HepG2 (cell line): ENCODE data around the gene STUM. TPM values are rescaled to one million over a fixed set of nuclear protein-coding genes. Genes with fewer than 3 reads are reported as not detected.

ENCODE experiments used
- ATAC-seq: fragments of 200-7000 bp; cut with Tn5 transposase; 3 replicates; pipeline ENCODE4 v1.9.1; 2020; ENCODE audit warnings: mild to moderate bottlenecking, moderate library complexity
- BruUV-seq: library from RNA; stranded (reverse); fragments of 400-500 nt; replicated peaks from 2 replicates; lab custom pipeline; 2021; lab: Mats Ljungman, UMichigan
- CTCF ChIA-PET: fragments of 300-600 bp; formaldehyde crosslinking; extraction: SDS; loops from one replicate; lab custom pipeline; 2021; ENCODE audit warnings: low total read pairs, inconsistent platforms, low intra/inter-chr PET ratio; lab: Yijun Ruan, JAX
- POLR2A ChIA-PET: fragments of 350-600 bp; sonication (Branson Sonifier 250); formaldehyde crosslinking; loops from one replicate; lab custom pipeline; 2020; ENCODE audit warnings: antibody characterized with exemption, inconsistent platforms; lab: Yijun Ruan, JAX
- DNase-seq: peaks from one replicate; pipeline ENCODE4 v3.0.0-alpha.2; 2015; ENCODE audit warnings: low spot score
- FAIRE-seq: peaks from 3 replicates; lab custom pipeline; 2011; peaks lifted over from hg19 to GRCh38; lab: Jason Lieb, UNC
- H2AFZ ChIP-seq: one replicate; pipeline ENCODE4 v1.6.1; 2011; ENCODE audit warnings: low read length, inconsistent platforms
- H3K27ac ChIP-seq: fragments of 300-600 bp; 3 replicates; pipeline ENCODE4 v1.8.0; 2011; ENCODE audit warnings: mixed run types, mild to moderate bottlenecking, mixed read lengths, low read length, inconsistent platforms; ENCODE audit not compliant: insufficient read depth; ENCODE audit errors: extremely low read length
- H3K27me3 ChIP-seq, 2 experiments: fragments of 200-600 bp in 1 of 2; 2 replicates in 1 of 2; 3 replicates in 1 of 2; pipeline versions ENCODE4 v1.6.0 to v1.8.0; 2011; ENCODE audit warnings: low read length in 2 of 2, mild to moderate bottlenecking in 2 of 2, moderate library complexity in 2 of 2, inconsistent platforms in 1 of 2; ENCODE audit not compliant: insufficient read depth in 2 of 2, control insufficient read depth in 1 of 2
- H3K36me3 ChIP-seq, 2 experiments: fragments of 200-600 bp in 1 of 2; replicated peaks in 1 of 2; 2 replicates in 1 of 2; 3 replicates in 1 of 2; pipeline versions ENCODE4 v1.5.1 to v1.8.0; 2011; ENCODE audit warnings: low read length in 2 of 2, inconsistent platforms in 1 of 2; ENCODE audit not compliant: insufficient read depth in 2 of 2, control insufficient read depth in 1 of 2
- H3K4me1 ChIP-seq: 2 replicates; pipeline ENCODE4 v1.5.1; 2012; ENCODE audit warnings: low read length, inconsistent platforms; ENCODE audit not compliant: insufficient read depth
- H3K4me2 ChIP-seq: 2 replicates; pipeline ENCODE4 v1.6.0; 2011; ENCODE audit warnings: low read depth, low read length, inconsistent platforms
- H3K4me3 ChIP-seq, 3 experiments: fragments of 200-600 bp in 1 of 3; sonication (generic), shearing (Covaris generic) in 1 of 3; replicated peaks in 1 of 3; 2 replicates each; pipeline ENCODE4 v1.5.1; 2011 to 2016; ENCODE audit warnings: low read length in 3 of 3, inconsistent platforms in 2 of 3, low read depth in 2 of 3, mild to moderate bottlenecking in 2 of 3, control low read depth in 1 of 3, mixed read lengths in 1 of 3; ENCODE audit not compliant: insufficient read depth in 1 of 3
- H3K79me2 ChIP-seq: one replicate; pipeline ENCODE4 v1.6.1; 2011; ENCODE audit warnings: low read length, inconsistent platforms; ENCODE audit not compliant: insufficient read depth
- H3K9ac ChIP-seq: 2 replicates; pipeline ENCODE4 v1.6.0; 2011; ENCODE audit warnings: mild to moderate bottlenecking, low read depth, low read length, inconsistent platforms; ENCODE audit not compliant: insufficient read depth
- H3K9me3 ChIP-seq: 2 replicates; pipeline ENCODE4 v1.5.1; 2012; ENCODE audit warnings: mild to moderate bottlenecking, low read length
- H4K20me1 ChIP-seq: 2 replicates; pipeline ENCODE4 v1.6.0; 2011; ENCODE audit warnings: inconsistent platforms, mild to moderate bottlenecking, low read length, moderate library complexity; ENCODE audit not compliant: insufficient read depth
- AKNA ChIP-seq: sonication (generic); formaldehyde crosslinking; IDR thresholded peaks from 2 replicates; pipeline ENCODE4 v1.4.0; 2020; ENCODE audit warnings: missing genetic modification reagents, borderline replicate concordance
- CREB3 ChIP-seq: sonication (generic); formaldehyde crosslinking; IDR thresholded peaks from 2 replicates; pipeline ENCODE4 v1.5.0; 2020; ENCODE audit warnings: missing genetic modification reagents
- HMG20A ChIP-seq: IDR thresholded peaks from 2 replicates; pipeline ENCODE4 v1.6.1; 2016; ENCODE audit warnings: borderline replicate concordance
- HOXA7 ChIP-seq: sonication (generic); formaldehyde crosslinking; IDR thresholded peaks from 2 replicates; pipeline ENCODE4 v1.8.1; 2022; ENCODE audit warnings: mild to moderate bottlenecking, missing genetic modification reagents, moderate library complexity
- IRX3 ChIP-seq: sonication (generic); formaldehyde crosslinking; IDR thresholded peaks from 2 replicates; pipeline ENCODE4 v1.8.1; 2023; ENCODE audit warnings: mild to moderate bottlenecking, low read depth, missing genetic modification reagents, borderline replicate concordance
- NFE2 ChIP-seq: sonication (generic); formaldehyde crosslinking; IDR thresholded peaks from 2 replicates; pipeline ENCODE4 v1.4.0; 2020; ENCODE audit warnings: missing genetic modification reagents
- SRF ChIP-seq: IDR thresholded peaks from 2 replicates; pipeline ENCODE4 v1.6.1; 2011; ENCODE audit warnings: mild to moderate bottlenecking, low read depth, low read length, moderate library complexity
- ZEB1 ChIP-seq: IDR thresholded peaks from 2 replicates; pipeline ENCODE4 v1.6.1; 2012; ENCODE audit warnings: mild to moderate bottlenecking, low read depth, inconsistent platforms; ENCODE audit not compliant: insufficient replicate concordance
- ZFAT ChIP-seq: sonication (generic); formaldehyde crosslinking; conservative IDR thresholded peaks from 2 replicates; pipeline ENCODE4 v1.8.1; 2023; ENCODE audit warnings: missing genetic modification reagents, inconsistent platforms
- ZFP82 ChIP-seq: sonication (generic); formaldehyde crosslinking; IDR thresholded peaks from 2 replicates; pipeline ENCODE4 v1.5.1; 2020; ENCODE audit warnings: mild to moderate bottlenecking, missing genetic modification reagents, borderline replicate concordance
- ZNF430 ChIP-seq: sonication (generic); formaldehyde crosslinking; IDR thresholded peaks from 2 replicates; pipeline ENCODE4 v1.9.0; 2021; ENCODE audit warnings: mild to moderate bottlenecking, missing genetic modification reagents
- ZNF546 ChIP-seq: sonication (generic); formaldehyde crosslinking; conservative IDR thresholded peaks from 2 replicates; pipeline ENCODE4 v1.8.1; 2023; ENCODE audit warnings: mild to moderate bottlenecking, missing genetic modification reagents
- ZNF644 ChIP-seq: IDR thresholded peaks from 2 replicates; pipeline ENCODE4 v1.6.1; 2016; ENCODE audit warnings: low read depth
- WGBS: methylation state at CpG from one replicate; pipeline ENCODE4 v1.1.6; 2017; ENCODE audit warnings: low lambda C conversion rate; 5-methylcytosine and 5-hydroxymethylcytosine counted together
- in situ Hi-C: cut with HindIII; loops from 2 replicates; pipeline ENCODE4 v1.10.0; 2017; ENCODE audit warnings: low pct_unique_long_range_greater_than_20kb; ENCODE audit not compliant: extremely low pct_ligation_motif_present
- intact Hi-C: fragments of 100-400 bp; cut with micrococcal nuclease; formaldehyde crosslinking; loops from one replicate; pipeline ENCODE4 v1.10.0; 2022; ENCODE audit not compliant: unreplicated experiment
- polyA plus RNA-seq, 8 experiments: library from polyadenylated mRNA; depleted of rRNA in 3 of 8; stranded (reverse) in 7 of 8; unstranded in 1 of 8; fragments of >200 nt; fragmentation: Illumina TruSeq in 4 of 8; extraction: Trizol in 4 of 8; gene quantifications; 2 replicates each; pipeline versions ENCODE4 v1.2.1 to v1.2.3, GENCODE V29; 2011 to 2016; ENCODE audit warnings: low read depth in 4 of 8, missing spikeins in 1 of 8, mixed read lengths in 1 of 8; ENCODE audit not compliant: insufficient read depth in 1 of 8
- total RNA-seq, 5 experiments: library from RNA; depleted of rRNA; stranded (reverse); fragments of >200 nt; fragmentation: Illumina TruSeq; extraction: Trizol; gene quantifications; 2 replicates each; pipeline ENCODE4 v1.2.3, GENCODE V29; 2016; ENCODE audit warnings: low read depth in 1 of 5

Gene STUM
- total and polyA plus RNA-seq, 2 of the 13 experiments (the other 11 are each of a cell fraction or from before 2014, with no cell fraction given) = not detected

GRCh38 chr1:226651732-226652105 is 103.2 kb downstream of the STUM start:
- DNase-seq (no peak), FAIRE-seq (no peak), ATAC-seq (no peak)
- H3K4me3 ChIP-seq = no peak overlapping the region
- whole genome bisulfite sequencing = 12% methylated on average over 4 of the region's 4 CpGs
- no peak overlapping the region for H2AFZ ChIP-seq
- H3K4me2 ChIP-seq = no peak overlapping the region
- BruUV-seq = no TSS peak
- no peak overlapping the region for H3K27ac ChIP-seq
- ChIA-PET CTCF (no interaction called here), POLR2A (no interaction called here)
- no peaks in the 10 kb centered on the region for H3K79me2 ChIP-seq
- H3K27me3 ChIP-seq = peaks cover 9 to 56% of the 10 kb centered on the region in 2 experiments; a peak in 4 of 5 replicates
- in situ Hi-C loops (no loop called here), intact Hi-C loops (no loop called here)
- H4K20me1 ChIP-seq = no peaks in the 10 kb centered on the region
- H3K4me1 ChIP-seq = no peaks in the 10 kb centered on the region
- TF ChIP-seq ZNF546 (CRISPR knock-in tag) = no peak
- TF ChIP-seq ZNF430 (CRISPR knock-in tag) = no peak
- no peak for TF ChIP-seq IRX3 (CRISPR knock-in tag)
- no peak for TF ChIP-seq NFE2 (CRISPR knock-in tag)
- no peak for TF ChIP-seq ZEB1
- TF ChIP-seq ZFP82 = no peak
- no peak for TF ChIP-seq CREB3 (CRISPR knock-in tag)
- TF ChIP-seq AKNA (CRISPR knock-in tag) = no peak
- TF ChIP-seq HOXA7 (CRISPR knock-in tag) = no peak
- no peak for TF ChIP-seq HMG20A
- no peak for TF ChIP-seq ZNF644
- TF ChIP-seq ZFAT (CRISPR knock-in tag) = no peak
- no peak for TF ChIP-seq SRF
- no peak overlapping the region for H3K9ac ChIP-seq
- H3K36me3 ChIP-seq = no peaks in the 10 kb centered on the region
- no peaks in the 10 kb centered on the region for H3K9me3 ChIP-seq
